Activated T-helper 1 cell treated with anti-CD3 and anti-CD28 coated beads, Interleukin-12 subunit alpha, Interleukin-12 subunit beta, Interleukin-2, Interleukin-4 antibody, amounts not matched to agents 30 ng/mL and 10 ng/mL and 1 ng/mL, durations not matched to agents 14 hours and 24 hours and 36 hours (primary cell): Measurements from ENCODE around the gene CD160. TPM values are rescaled to one million over a fixed set of nuclear protein-coding genes. Genes with fewer than 3 reads are reported as not detected.
A peak's percentile ranks its signal among the peaks of the same experiment; 100 is the strongest.
"Not testable (repeated sequence)": the region's sequence is repeated elsewhere in the genome, so short reads cannot be mapped to it uniquely, and the experiment has no call there.

Source experiments
- DNase-seq: peaks from one replicate; pipeline ENCODE4 v3.0.0; 2021; ENCODE audit warnings: low spot score
- H3K27ac Mint-ChIP-seq: one replicate; pipeline ENCODE4 v1.8.0; 2021; ENCODE audit warnings: mild to moderate bottlenecking, mixed read lengths
- H3K27me3 Mint-ChIP-seq: one replicate; pipeline ENCODE4 v1.8.0; 2022; ENCODE audit warnings: mild to moderate bottlenecking, moderate library complexity, mixed read lengths; ENCODE audit not compliant: insufficient read depth
- H3K36me3 Mint-ChIP-seq: one replicate; pipeline ENCODE4 v1.8.0; 2021; ENCODE audit warnings: low read depth, mixed read lengths
- H3K4me1 Mint-ChIP-seq: one replicate; pipeline ENCODE4 v1.8.0; 2021; ENCODE audit warnings: low read depth, mixed read lengths
- H3K4me3 Mint-ChIP-seq: one replicate; pipeline ENCODE4 v1.8.0; 2021; ENCODE audit warnings: mild to moderate bottlenecking, moderate library complexity, mixed read lengths
- H3K9me3 Mint-ChIP-seq: one replicate; pipeline ENCODE4 v1.8.0; 2021; ENCODE audit warnings: mixed read lengths
- intact Hi-C: fragments of 100-400 bp; cut with micrococcal nuclease; formaldehyde crosslinking; loops from one replicate; pipeline ENCODE4 v1.15.1; 2024
- total RNA-seq: library from RNA; stranded (reverse); gene quantifications from 2 replicates; pipeline ENCODE4 v1.2.3, GENCODE V29; 2022

Gene CD160
- total RNA-seq, 1 donor from 2014 or later = not detected

- no peak for DNase-seq
- Mint-ChIP-seq H3K4me3 (no peak overlapping the region), H3K4me1 (peaks cover 23% of the 10 kb centered on the region), H3K9me3 (no peaks in the 10 kb centered on the region), H3K27me3 (peaks cover 23% of the 10 kb centered on the region), H3K36me3 (no peaks in the 10 kb centered on the region), H3K27ac (no peak overlapping the region)
- intact Hi-C loops = no loop called here
Measured at GRCh38 chr1:145717833-145718232, 1.5 kb upstream of the CD160 start.

DNA sequence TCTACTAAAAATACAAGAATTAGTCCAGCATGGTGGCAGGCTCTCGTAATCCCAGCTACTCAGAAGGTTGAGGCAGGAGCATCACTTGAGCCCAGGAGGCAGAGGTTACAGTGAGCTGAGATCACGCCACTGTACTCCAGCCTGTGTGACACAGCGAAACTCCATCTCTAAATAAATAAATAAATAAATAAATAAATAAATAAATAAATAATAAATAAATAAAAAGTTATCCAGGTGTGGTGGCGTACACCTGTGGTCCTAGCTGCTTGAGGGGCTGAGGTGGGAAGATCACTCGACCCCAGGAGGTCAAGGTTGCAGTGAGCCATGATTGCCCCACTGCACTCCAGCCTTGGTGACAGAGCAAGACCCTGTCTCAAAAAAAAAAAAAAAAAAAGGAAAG, 834 bp upstream of the CD160 start:
- DNase-seq, intact Hi-C loops: not testable (repeated sequence)

GRCh38 chr1:145720556-145720877, 1.2 kb downstream of the CD160 start:
- H3K27me3 Mint-ChIP-seq = peaks cover 25% of the 10 kb centered on the region
- peaks cover 23% of the 10 kb centered on the region for H3K4me1 Mint-ChIP-seq
- H3K9me3 Mint-ChIP-seq = no peaks in the 10 kb centered on the region
- H3K36me3 Mint-ChIP-seq = no peaks in the 10 kb centered on the region
- intact Hi-C loops = loop anchor here (5.0 kb wide), 2 partner anchors 102 to 123 kb away; partner anchors contain the start of genes POLR3C and RNF115
- no peak for DNase-seq
- H3K27ac Mint-ChIP-seq = no peak overlapping the region
- peak overlapping the region; percentile 72 for H3K4me3 Mint-ChIP-seq

More for the DNA sequence above, 834 bp upstream of the CD160 start:
- not testable (repeated sequence) for H3K9me3 Mint-ChIP-seq, H3K36me3 Mint-ChIP-seq, H3K27ac Mint-ChIP-seq, H3K4me3 Mint-ChIP-seq
- Mint-ChIP-seq H3K4me1 (peaks cover 23% of the 10 kb centered on the region), H3K27me3 (peaks cover 25% of the 10 kb centered on the region)

GRCh38 chr1:145720878-145721671, 1.8 kb downstream of the CD160 start:
- DNase-seq = peak; percentile 62
- Mint-ChIP-seq H3K4me1 (peaks cover 23% of the 10 kb centered on the region), H3K4me3 (peak overlapping the region; percentile 72), H3K27ac (no peak overlapping the region), H3K27me3 (peaks cover 25% of the 10 kb centered on the region), H3K9me3 (no peaks in the 10 kb centered on the region), H3K36me3 (no peaks in the 10 kb centered on the region)
- intact Hi-C loops = loop anchor here (5.0 kb wide), 2 partner anchors 101 to 124 kb away; partner anchors contain the start of genes POLR3C and RNF115

DNA sequence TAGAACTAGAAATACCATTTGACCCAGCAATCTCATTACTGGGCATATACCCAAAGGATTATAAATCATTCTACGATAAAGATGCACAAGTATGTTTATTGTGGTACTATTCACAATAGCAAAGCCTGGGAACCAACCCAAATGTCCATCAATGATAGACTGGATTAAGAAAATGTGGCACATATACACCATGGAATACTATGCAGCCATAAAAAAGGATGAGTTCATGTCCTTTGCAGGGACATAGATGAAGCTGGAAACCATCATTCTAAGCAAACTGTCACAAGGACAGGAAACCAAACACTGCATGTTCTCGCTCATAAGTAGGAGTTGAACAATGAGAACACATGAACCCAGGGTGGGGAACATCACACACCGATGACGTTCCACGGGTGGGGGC, 6.9 kb downstream of the CD160 start:
- H3K4me1 Mint-ChIP-seq, H3K36me3 Mint-ChIP-seq, H3K27ac Mint-ChIP-seq, DNase-seq, H3K9me3 Mint-ChIP-seq, intact Hi-C loops, H3K4me3 Mint-ChIP-seq: not testable (repeated sequence)
- H3K27me3 Mint-ChIP-seq = peaks cover 14% of the 10 kb centered on the region

DNA sequence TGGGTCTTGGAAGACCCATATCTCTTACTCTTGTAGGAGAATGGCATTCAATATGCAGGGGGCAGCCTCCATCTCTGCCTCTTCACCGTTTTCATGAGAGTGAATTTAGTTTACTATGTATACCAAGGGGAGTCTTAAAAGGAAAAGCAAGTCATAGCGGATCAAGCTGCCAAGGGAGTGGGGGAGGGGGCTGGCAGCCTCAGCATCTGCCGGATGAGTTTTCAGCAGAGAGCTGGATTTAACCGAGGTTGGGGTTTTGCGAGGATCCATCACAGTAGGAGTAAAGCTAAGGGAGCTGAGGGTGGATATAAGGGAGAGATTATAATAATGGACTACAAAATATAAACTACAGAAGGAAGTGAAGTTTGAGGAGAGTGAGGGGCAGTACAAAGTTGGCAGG, 9.9 kb downstream of the CD160 start:
- no peaks in the 10 kb centered on the region for H3K4me1 Mint-ChIP-seq
- no peak overlapping the region for H3K4me3 Mint-ChIP-seq
- H3K27ac Mint-ChIP-seq = no peak overlapping the region
- H3K36me3 Mint-ChIP-seq = peaks cover 1% of the 10 kb centered on the region
- no peak for DNase-seq
- no peaks in the 10 kb centered on the region for H3K9me3 Mint-ChIP-seq
- intact Hi-C loops = no loop called here
- H3K27me3 Mint-ChIP-seq = peaks cover 2% of the 10 kb centered on the region

DNA sequence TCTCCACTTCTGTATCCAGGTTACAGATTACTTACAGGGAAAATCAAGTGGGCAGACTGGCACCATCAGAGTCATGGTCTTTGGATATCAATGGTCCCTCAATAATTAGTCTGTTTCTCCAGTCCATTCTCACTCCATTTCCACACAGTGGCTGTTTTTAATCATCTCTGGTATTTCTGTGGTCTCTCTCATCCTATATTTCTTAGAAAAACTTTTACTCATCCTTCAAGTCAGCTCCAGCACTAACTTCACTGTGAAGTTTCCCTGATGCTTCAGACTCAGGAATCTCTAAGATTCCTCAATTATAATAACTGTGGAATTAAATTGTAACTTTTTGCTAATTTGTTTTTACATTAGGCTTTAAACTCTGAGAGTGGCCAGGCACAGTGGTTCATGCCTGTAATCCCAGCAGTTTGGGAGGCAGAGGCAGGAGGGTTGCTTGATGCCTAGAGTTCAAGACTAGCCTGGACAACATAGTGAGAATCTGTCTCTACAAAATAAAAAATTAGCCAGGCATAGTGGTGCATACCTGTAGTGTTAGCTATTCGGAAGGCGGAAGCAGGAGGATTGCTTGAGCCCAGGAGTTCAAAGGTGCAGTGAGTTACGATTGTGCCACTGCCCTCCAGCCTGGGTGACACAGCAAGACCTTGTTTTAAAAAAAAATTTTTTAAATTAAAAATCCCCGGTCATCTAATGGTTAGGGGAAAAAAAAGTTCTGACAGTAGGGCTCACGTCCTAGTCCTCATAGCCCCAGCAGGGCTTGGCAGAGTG, 10.6 kb downstream of the CD160 start:
- no peak for DNase-seq
- intact Hi-C loops = no loop called here
- Mint-ChIP-seq H3K27ac (no peak overlapping the region), H3K36me3 (peaks cover 1% of the 10 kb centered on the region), H3K27me3 (peaks cover 2% of the 10 kb centered on the region), H3K4me3 (no peak overlapping the region), H3K9me3 (no peaks in the 10 kb centered on the region), H3K4me1 (no peaks in the 10 kb centered on the region)

DNA sequence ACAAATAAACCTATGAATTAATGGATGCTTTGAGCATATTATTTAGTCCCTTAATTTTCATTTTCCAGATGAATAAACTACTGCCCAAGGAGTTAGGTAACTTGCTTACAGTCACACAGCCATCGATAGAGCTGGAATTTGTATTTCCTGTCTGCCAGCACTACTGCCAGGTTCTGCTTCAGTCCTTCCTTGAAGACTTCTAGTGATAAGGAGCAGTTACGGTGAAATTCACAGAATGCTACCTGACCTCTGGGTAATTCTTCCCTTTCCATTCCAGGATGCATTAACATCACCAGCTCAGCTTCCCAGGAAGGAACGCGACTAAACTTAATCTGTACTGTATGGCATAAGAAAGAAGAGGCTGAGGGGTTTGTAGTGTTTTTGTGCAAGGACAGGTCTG, 11.2 kb downstream of the CD160 start:
- H3K27me3 Mint-ChIP-seq = peaks cover 2% of the 10 kb centered on the region
- H3K4me1 Mint-ChIP-seq = no peaks in the 10 kb centered on the region
- intact Hi-C loops = no loop called here
- no peak overlapping the region for H3K27ac Mint-ChIP-seq
- peaks cover 1% of the 10 kb centered on the region for H3K36me3 Mint-ChIP-seq
- no peak for DNase-seq
- H3K9me3 Mint-ChIP-seq = no peaks in the 10 kb centered on the region
- H3K4me3 Mint-ChIP-seq = no peak overlapping the region

GRCh38 chr1:145730900-145731299, 11.6 kb downstream of the CD160 start:
- intact Hi-C loops = no loop called here
- no peaks in the 10 kb centered on the region for H3K9me3 Mint-ChIP-seq
- H3K36me3 Mint-ChIP-seq = peaks cover 1% of the 10 kb centered on the region

DNA sequence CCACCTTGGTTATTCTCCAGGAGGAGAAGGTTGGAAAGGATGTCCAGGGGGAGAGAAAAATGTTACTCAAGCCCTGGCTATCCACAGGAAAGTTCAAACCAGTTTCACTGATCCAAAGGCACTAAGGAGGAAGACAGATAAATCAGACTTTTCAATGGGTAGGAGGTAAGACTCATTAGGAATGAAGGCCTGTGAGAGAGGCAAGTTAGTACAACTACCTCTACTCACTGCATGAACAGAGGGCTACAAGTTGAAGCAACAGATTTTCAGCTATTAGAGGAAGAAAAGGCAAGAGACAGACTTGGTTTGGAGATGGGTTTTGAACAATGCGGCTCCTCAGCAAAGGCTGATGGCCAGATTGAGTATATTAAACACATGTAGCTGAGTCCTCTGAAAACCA, 16.9 kb downstream of the CD160 start:
- Mint-ChIP-seq H3K9me3 (no peaks in the 10 kb centered on the region), H3K27ac (no peak overlapping the region), H3K36me3 (peaks cover 4% of the 10 kb centered on the region), H3K4me3 (no peak overlapping the region), H3K4me1 (no peaks in the 10 kb centered on the region), H3K27me3 (peaks cover 2% of the 10 kb centered on the region)
- intact Hi-C loops = no loop called here
- no peak for DNase-seq

More at GRCh38 chr1:145730900-145731299, 11.6 kb downstream of the CD160 start:
- H3K27ac Mint-ChIP-seq = no peak overlapping the region
- DNase-seq = no peak
- no peak overlapping the region for H3K4me3 Mint-ChIP-seq
- peaks cover 2% of the 10 kb centered on the region for H3K27me3 Mint-ChIP-seq
- no peaks in the 10 kb centered on the region for H3K4me1 Mint-ChIP-seq

- intact Hi-C loops = no loop called here
- no peak overlapping the region for H3K27ac Mint-ChIP-seq
- H3K36me3 Mint-ChIP-seq = peaks cover 29% of the 10 kb centered on the region
- no peaks in the 10 kb centered on the region for H3K4me1 Mint-ChIP-seq
- no peak overlapping the region for H3K4me3 Mint-ChIP-seq
- H3K9me3 Mint-ChIP-seq = no peaks in the 10 kb centered on the region
- H3K27me3 Mint-ChIP-seq = no peaks in the 10 kb centered on the region
- DNase-seq = no peak
Measured at GRCh38 chr1:145740269-145740668, 21.0 kb downstream of the CD160 start.

DNA sequence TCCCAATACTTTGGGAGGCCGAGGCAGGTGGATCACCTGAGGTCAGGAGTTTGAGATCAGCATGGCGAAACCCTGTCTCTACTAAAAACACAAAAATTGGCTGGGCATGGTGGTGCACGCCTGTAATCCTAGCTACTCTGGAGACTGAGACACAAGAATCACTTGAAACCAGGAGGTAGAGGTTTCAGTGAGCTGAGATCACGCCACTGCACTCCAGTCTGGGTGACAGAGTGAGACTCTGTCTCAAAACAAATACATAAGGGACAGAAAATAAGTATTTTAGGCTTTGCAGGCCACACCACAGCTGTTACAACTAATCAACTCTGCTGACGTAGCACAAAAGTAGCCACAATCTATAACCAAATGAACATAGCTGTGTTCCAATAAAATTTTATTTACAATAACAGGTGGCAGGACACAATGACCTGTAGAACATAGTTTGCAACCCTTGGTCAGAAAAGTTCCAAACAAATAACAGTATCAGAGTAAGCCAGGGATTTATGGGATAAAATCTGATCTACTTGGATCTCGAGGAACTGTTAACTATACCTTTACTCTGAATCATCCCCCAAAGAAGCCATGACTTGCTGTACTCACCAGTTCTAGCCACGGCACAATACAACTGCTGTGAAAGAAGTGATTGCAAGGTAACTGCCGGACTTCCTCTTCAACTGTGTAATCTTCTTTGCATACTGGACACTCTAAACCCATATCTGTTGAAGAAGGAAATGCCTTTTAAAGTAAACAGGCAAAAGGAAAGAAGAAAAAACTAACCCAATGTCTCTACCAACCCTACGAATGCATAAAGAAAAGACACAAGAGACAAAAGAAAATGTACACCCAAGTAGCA, 28.3 kb downstream of the CD160 start:
- Mint-ChIP-seq H3K36me3 (peaks cover 50% of the 10 kb centered on the region), H3K27me3 (no peaks in the 10 kb centered on the region), H3K4me1 (peaks cover 7% of the 10 kb centered on the region), H3K27ac (no peak overlapping the region), H3K9me3 (no peaks in the 10 kb centered on the region), H3K4me3 (no peak overlapping the region)
- no peak for DNase-seq
- intact Hi-C loops = no loop called here
